ENCODE results near the gene TMEM203.

Gene TMEM203

DNA sequence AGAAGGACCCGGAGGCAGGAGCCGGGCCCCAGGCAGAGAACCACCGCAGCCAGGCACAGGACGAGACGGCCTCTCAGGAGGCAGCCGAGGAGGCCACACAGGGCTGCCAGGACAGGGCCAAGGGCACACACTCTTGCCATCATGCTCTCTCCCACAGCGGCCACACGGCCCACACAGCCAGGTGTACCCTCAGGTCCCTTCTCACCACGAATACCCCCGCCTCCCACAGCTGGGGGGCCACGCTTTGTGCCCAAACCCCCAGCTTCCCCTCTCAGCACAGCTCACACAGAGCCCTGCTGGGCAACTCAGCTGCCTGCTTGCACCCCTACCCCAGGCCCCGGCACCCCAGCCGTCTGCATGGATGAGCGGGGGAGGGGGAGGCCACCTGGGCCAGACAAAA is 11.7 kb downstream of the TMEM203 start:
- no peak for DNase-seq (ENCODE audit: low read depth)

GRCh38 chr9:137192859-137193258 is 12.6 kb downstream of the TMEM203 start:
- no peak for DNase-seq (ENCODE audit: low read depth)

DNA sequence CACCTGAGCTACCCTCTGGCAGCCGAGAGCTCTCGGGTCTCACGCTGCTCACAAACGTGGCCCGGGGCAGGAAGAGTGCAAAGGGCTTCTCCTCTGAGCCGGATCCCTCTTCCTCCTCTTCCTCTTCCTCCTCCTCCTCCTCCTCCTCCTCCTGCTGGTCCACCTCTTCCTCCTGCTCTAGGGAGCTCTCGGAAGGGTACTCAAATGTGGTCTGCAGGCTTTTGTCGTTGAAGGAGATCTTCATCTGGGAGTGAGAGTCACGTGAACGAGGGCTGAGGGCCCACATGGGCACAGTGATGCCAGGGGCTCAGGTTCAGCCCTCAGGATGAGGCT is 13.0 kb downstream of the TMEM203 start:
- DNase-seq (ENCODE audit: low read depth), result no peak

GRCh38 chr9:137191691-137192447 is 13.6 kb downstream of the TMEM203 start:
- DNase-seq (ENCODE audit: low read depth), result no peak

GRCh38 chr9:137191245-137191644 is 14.2 kb downstream of the TMEM203 start:
- no peak for DNase-seq (ENCODE audit: low read depth)

DNA sequence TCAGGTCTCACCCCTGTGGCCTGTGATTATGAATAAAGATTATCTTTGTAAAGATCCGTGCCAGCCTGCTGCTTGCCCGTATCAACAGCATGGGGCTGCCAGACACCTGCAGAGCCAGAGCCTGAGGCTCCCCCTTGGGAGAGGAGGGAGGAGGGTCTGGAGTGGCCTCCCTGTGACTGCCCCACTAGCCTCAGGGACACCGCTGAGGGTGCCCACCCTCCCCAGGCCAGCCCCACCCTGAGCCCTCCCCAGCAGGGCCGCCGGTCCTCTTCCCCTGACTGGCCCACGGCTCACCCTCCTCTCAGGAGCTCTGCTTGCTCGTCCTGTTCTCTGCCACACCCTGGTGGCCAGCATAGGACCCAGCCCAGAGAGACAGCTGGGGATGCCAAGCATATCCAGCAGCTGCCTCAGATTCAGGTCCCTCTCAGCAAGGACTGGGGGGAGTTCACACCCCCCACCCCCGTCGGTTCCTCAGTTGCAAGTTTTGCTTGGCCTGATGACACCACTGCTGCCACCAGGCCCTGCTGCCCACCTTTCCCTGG is 15.1 kb downstream of the TMEM203 start:
- no peak for DNase-seq (ENCODE audit: low read depth)

GRCh38 chr9:137189297-137190295 is 15.9 kb downstream of the TMEM203 start:
- DNase-seq (ENCODE audit: low read depth), result no peak

DNA sequence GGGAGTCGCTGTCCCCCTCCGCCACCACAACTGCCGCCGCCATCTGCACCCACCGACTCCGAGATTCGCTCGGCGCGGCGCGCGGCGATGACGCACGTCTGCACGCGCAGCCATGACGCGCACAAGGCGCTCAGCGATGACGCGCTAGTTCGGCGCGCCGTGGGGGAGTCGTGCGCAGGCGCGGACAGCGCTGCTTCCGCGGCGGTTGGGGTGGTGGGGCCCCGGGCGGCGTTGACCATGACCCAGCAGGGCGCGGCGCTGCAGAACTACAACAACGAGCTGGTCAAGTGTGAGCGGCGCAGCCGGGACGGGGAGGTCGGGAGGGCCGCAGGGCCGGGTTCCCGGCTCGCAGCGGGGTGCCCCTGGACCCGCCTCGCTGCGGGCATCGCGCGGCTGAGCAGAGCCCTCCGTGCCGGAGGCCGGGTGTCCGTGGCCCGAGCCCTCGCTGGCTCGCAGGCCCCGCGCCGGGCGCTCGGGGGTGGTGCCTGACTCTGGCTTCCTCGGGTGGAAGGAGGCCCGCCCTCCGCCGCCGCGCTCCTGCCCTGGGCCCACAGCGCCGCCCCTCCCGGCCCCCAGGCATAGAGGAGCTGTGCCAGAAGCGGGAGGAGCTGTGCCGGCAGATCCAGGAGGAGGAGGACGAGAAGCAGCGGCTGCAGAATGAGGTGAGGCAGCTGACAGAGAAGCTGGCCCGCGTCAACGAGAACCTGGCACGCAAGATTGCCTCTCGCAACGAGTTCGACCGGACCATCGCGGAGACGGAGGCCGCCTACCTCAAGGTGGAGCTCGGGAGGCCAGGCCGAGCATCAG is 16.8 kb downstream of the TMEM203 start, which contains the start of the genes ANAPC2 and SSNA1:
TSS of gene ANAPC2 (minus strand) at position 71 of the 807 bp plus-strand sequence. CDS start at position 43, 28 bp downstream.
TSS of gene SSNA1 (plus strand) at position 187 of the 807 bp plus-strand sequence. CDS start at position 238, 51 bp downstream.
- peak; percentile 92 for DNase-seq (ENCODE audit: low read depth)

DNA sequence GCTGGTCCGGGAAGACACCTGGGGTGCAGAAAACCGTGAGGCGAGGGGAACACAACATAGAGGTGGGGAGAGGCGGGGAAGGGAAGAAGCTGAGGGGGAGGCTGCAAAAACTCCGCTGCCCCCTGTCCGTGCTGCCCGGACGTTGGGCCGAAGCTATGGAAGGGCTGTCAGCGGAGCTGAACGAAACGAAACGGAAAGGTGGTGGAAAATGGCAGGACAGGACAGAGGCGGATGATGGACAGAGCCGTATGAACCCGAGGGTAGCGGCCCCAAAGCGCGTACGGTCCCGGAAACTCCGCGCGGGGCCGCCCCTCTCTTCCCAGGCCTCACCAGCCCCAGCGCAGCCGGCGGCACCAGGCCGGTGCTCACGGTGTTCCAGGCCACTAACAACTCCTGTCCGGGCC is 17.4 kb downstream of the TMEM203 start:
- DNase-seq (ENCODE audit: low read depth), result no peak

DNA sequence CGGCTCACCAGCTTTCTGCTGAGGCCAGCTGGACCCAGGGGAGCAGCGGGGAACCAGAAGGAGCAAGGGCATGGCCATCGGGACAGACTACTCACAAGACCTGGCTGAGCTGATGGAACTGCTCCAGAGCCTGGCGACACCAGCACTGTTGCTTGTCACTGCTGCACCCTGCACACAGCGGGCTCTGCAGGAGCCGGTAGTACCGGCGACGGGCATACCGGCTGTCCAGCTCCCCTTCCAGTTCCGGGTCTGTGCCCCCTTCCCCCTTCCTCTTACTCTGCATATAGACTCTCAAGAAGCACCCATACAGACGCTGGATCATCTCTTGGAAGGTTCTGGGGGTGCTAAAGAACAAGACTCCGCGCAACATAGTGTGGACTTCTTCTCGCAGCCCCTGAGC is 18.1 kb downstream of the TMEM203 start:
- no peak for DNase-seq (ENCODE audit: low read depth)

DNA sequence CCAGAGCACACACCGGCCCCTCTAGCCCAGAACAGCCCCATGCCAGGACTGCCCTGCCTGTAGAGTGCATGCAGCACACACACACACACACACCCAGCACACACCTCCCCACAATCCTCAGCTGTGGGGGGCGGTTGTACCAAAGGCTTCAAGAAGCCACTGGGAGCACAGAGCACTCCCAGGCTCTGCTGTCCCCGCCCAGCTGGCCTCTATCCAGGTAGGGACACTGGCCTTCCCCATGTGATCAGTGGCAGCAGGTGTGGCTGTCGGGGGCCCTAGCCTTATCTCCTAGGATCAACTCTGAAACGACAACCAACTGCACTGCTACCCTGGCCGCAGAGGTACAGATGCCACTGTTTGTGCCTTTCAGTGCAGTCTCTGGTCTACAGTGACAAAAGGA is 19.1 kb downstream of the TMEM203 start:
- no peak for DNase-seq (ENCODE audit: low read depth)

DNA sequence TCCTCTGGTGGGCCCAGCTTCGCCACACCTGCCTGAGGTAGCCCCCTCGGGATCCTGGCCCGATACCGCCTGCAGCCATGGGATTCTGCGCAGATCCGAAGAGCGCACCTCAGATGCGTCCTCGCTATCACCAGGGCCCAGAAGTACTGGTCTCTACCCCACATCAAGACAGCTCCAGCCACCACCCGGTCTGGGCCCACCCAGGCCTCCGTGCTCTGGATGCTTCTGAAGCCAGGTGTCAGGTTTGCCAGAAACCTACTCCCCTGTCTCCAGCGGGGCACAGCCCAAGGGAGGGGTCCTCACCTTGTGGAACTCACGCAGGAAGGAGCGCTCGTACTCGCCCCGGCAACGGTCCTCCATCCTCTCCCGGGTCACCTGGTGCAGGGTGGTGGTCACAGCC is 19.5 kb downstream of the TMEM203 start:
- no peak for DNase-seq (ENCODE audit: low read depth)

GRCh38 chr9:137184881-137185660 is 20.4 kb downstream of the TMEM203 start:
- DNase-seq (ENCODE audit: low read depth), result no peak

GRCh38 chr9:137183980-137184595 is 21.4 kb downstream of the TMEM203 start:
- no peak for DNase-seq (ENCODE audit: low read depth)

DNA sequence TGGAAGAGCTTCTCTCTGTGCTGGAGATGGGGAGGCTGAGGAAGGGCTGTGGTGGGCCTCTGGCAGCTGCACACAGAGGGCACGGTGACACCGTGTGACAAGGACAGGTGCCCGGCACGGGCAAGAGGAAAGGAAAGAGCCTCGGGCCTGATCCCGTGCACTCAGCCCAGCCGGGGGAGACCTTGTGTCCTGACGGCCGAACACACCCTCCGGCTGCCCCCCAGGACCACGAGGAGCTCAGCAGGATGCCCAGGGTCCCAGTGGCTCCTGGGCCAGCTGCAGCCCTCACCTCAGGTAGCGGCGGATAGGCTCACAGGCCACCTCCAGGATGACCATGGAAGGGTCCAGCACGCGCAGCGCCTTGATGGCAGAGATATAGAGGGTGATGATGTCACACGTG is 22.6 kb downstream of the TMEM203 start:
- DNase-seq (ENCODE audit: low read depth), result no peak

DNA sequence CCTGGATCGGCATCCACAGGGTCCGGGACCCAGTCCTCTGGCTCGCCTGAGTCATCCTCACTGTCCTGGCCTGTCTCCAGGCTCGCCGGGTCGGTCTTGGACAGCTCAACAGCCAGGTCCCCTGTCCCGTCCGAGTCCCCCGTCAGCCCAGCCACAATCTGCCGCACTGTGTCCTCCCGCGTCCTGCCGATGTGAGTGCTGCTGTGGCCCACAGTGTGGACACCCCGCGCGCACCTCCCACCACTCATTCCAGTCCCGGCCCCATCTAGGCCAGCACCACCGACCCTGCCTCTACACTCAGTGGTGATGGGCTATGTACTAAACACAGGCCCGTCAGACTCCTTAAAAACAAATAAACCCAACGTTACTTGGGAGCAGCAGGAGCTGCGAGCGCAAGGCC is 23.8 kb downstream of the TMEM203 start:
- no peak for DNase-seq (ENCODE audit: low read depth)

GRCh38 chr9:137180491-137180890 is 25.0 kb downstream of the TMEM203 start:
- no peak for DNase-seq (ENCODE audit: low read depth)

- no peak for DNase-seq (ENCODE audit: low read depth)
Measured at GRCh38 chr9:137179761-137180160, 25.7 kb downstream of the TMEM203 start.

DNA sequence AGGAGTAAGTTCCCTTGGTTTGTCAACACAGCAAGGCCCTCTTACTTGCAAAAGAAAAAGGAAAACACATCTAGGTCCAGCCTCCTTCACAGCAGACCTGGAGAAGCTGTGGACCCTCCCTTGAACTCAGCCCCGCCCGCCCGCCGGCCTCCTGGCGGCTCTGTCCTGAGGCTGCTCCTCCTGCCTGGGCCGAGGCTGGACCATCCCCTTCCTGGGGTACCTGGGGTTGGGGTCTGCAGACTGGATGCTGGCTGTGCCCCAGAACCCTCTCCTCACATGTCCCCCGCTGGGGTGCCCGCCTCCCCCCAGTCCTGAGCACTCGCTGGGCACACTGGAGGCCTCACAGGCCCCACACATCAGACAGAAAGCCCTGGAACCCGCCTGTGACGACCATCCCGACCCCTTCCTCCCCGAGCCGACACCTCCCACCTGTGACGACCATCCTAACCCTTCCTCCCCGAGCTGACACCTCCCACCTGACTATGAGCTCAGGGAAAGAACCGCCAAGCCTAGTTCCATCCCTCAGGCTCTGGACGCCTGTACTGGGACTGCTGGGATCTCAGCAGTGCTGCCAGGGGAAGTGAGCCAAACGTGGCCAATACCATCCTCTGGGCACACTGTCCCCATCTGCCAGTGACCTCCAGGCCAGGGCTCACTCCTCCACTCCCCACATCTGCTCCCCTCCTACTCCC is 26.4 kb downstream of the TMEM203 start:
- DNase-seq (ENCODE audit: low read depth), result no peak

All from activated T-helper 9 cell treated with anti-CD3 and anti-CD28 coated beads, Interleukin-2, amount 50 U/mL, for 16 hours (primary cell).